OCI-M2 (cell line): ENCODE data around the gene SPNS3.

Source experiments
- DNase-seq: peaks from one replicate; lab custom pipeline; 2025; ENCODE audit not compliant: unreplicated experiment; lab: John Stamatoyannopoulos, UW

Gene SPNS3

GRCh38 chr17:4506892-4507291 lies 73.2 kb downstream of the SPNS3 start:
- DNase-seq = no peak

GRCh38 chr17:4507361-4508111 lies 73.8 kb downstream of the SPNS3 start:
- no peak for DNase-seq

- DNase-seq = no peak
These were observed 74.5 kb downstream of the SPNS3 start for GRCh38 chr17:4508207-4508606.

GRCh38 chr17:4509401-4509800 lies 75.7 kb downstream of the SPNS3 start:
- DNase-seq = no peak

- DNase-seq = no peak
These were observed 76.3 kb downstream of the SPNS3 start for GRCh38 chr17:4509923-4510617.

- no peak for DNase-seq
These were observed 76.8 kb downstream of the SPNS3 start for GRCh38 chr17:4510618-4510941.

GRCh38 chr17:4511199-4511932 lies 77.6 kb downstream of the SPNS3 start:
- no peak for DNase-seq

- DNase-seq = no peak
These were observed 78.7 kb downstream of the SPNS3 start for GRCh38 chr17:4512156-4513112.

GRCh38 chr17:4513113-4514032 lies 79.6 kb downstream of the SPNS3 start:
- no peak for DNase-seq

- no peak for DNase-seq
These were observed 80.5 kb downstream of the SPNS3 start for GRCh38 chr17:4514206-4514605.

- no peak for DNase-seq
These were observed 81.0 kb downstream of the SPNS3 start for GRCh38 chr17:4514779-4515178.

- DNase-seq = no peak
These were observed 81.8 kb downstream of the SPNS3 start for GRCh38 chr17:4515501-4515900.

- DNase-seq = no peak
These were observed 83.0 kb downstream of the SPNS3 start for GRCh38 chr17:4516735-4517134.

- no peak for DNase-seq
These were observed 85.2 kb downstream of the SPNS3 start for GRCh38 chr17:4518901-4519300.

- DNase-seq = no peak
These were observed 85.6 kb downstream of the SPNS3 start for GRCh38 chr17:4519361-4519788.

GRCh38 chr17:4520060-4520893 lies 86.5 kb downstream of the SPNS3 start:
- no peak for DNase-seq

GRCh38 chr17:4520894-4521600 lies 87.3 kb downstream of the SPNS3 start:
- no peak for DNase-seq

- DNase-seq = no peak
These were observed 88.9 kb downstream of the SPNS3 start for GRCh38 chr17:4522661-4523060.
